ENCODE data around the gene SDR42E1. TPM values are rescaled to one million over a fixed set of nuclear protein-coding genes. Genes with fewer than 3 reads are reported as not detected.

Gene SDR42E1, protein sequence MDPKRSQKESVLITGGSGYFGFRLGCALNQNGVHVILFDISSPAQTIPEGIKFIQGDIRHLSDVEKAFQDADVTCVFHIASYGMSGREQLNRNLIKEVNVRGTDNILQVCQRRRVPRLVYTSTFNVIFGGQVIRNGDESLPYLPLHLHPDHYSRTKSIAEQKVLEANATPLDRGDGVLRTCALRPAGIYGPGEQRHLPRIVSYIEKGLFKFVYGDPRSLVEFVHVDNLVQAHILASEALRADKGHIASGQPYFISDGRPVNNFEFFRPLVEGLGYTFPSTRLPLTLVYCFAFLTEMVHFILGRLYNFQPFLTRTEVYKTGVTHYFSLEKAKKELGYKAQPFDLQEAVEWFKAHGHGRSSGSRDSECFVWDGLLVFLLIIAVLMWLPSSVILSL
- total RNA-seq, result 0.29 and 1.4 TPM in 2 replicates

DNA sequence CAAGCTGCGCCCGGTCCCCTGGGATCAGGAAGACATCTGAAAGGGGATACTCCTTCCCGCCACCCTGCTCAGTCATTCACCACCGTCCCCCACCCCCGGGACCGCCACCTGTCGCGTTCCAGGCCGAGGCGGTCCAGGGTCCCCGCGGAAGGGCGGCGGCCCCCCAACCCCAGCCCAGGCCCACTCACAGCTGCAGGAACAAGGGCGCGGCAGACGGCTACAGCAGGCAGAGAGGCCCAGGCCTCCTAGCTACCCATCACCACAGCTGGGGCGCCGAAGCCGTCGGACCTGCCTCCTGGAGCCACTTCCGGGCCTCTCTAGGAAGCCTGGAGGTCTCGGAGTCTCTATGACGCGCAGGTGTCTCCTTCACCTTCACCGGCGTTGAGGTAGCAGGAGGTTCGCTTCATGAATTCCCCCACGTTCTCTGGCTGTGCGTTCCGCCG lies at the start of gene SDR42E1:
Gene SDR42E1 (minus strand): TSS at position 272 of the 443 bp plus-strand sequence. CDS start 10,612 bp downstream, outside the sequence.
- Histone ChIP-seq H2AFZ (ENCODE audit: low read length) (peak within 1 kb of the TSS; percentile 91), H4K20me1 (ENCODE audit: insufficient read depth, low read length) (no peaks in the 10 kb centered on the region), H3K36me3 (ENCODE audit: insufficient read depth, low read length) (no peaks in the 10 kb centered on the region), H3K9me3 (ENCODE audit: low read depth, low read length) (no peaks in the 10 kb centered on the region), H3K27ac (ENCODE audit: low read depth, low read length) (no peak within 1 kb of the TSS), H3K4me2 (ENCODE audit: insufficient read depth, low read length) (peak within 1 kb of the TSS; percentile 68), H3K27me3 (ENCODE audit: insufficient read depth, low read length) (peaks cover 8% of the 10 kb centered on the region), H3K79me2 (ENCODE audit: insufficient read depth, low read length) (no peaks in the 10 kb centered on the region), H3K4me1 (ENCODE audit: insufficient read depth, low read length) (no peaks in the 10 kb centered on the region), H3K4me3 (ENCODE audit: insufficient read depth, low read length) (peak within 1 kb of the TSS; percentile 66)
- no peak for TF ChIP-seq CTCF (IDR thresholded peaks at IDR 0.05; ENCODE audit: extremely low read depth, low read depth, low read length)
- peak; percentile 62 for DNase-seq (ENCODE audit: insufficient read length, low spot score, missing footprints)

DNA sequence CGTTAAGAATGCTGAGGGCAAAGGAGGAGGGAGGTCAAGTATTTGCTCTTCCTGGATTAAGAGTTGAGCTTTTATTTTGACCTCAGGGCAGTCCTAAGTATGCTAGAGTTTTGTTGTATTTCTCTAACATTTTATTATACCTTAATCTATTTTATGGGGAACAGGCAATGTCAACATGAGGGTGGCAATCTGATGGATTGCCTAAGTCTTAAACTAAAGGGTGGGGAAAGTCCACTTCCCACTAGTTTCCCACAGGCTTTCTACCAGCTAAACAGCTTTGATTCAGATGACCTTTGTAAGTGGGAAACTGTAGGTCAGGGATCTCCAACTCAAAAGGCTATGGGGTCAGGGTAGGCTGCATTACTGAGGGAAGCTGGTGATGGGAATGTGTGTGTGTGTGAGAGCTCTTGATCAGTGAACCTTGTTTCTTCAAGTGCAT lies 48.7 kb upstream of the SDR42E1 start:
- Histone ChIP-seq H2AFZ (ENCODE audit: low read length) (no peak overlapping the region), H3K4me3 (ENCODE audit: insufficient read depth, low read length) (no peak overlapping the region), H3K79me2 (ENCODE audit: insufficient read depth, low read length) (no peaks in the 10 kb centered on the region), H3K4me1 (ENCODE audit: insufficient read depth, low read length) (peaks cover 5% of the 10 kb centered on the region), H3K36me3 (ENCODE audit: insufficient read depth, low read length) (no peaks in the 10 kb centered on the region), H4K20me1 (ENCODE audit: insufficient read depth, low read length) (no peaks in the 10 kb centered on the region), H3K4me2 (ENCODE audit: insufficient read depth, low read length) (no peak overlapping the region), H3K9me3 (ENCODE audit: low read depth, low read length) (no peaks in the 10 kb centered on the region), H3K27ac (ENCODE audit: low read depth, low read length) (no peak overlapping the region), H3K27me3 (ENCODE audit: insufficient read depth, low read length) (peaks cover 7% of the 10 kb centered on the region)
- no peak for DNase-seq (ENCODE audit: insufficient read length, low spot score, missing footprints)
- TF ChIP-seq CTCF (IDR thresholded peaks at IDR 0.05; ENCODE audit: extremely low read depth, low read depth, low read length), result no peak

GRCh38 chr16:82059161-82059982 lies 48.1 kb upstream of the SDR42E1 start:
- Histone ChIP-seq H3K36me3 (ENCODE audit: insufficient read depth, low read length) (no peaks in the 10 kb centered on the region), H3K4me3 (ENCODE audit: insufficient read depth, low read length) (no peak overlapping the region), H3K27me3 (ENCODE audit: insufficient read depth, low read length) (peaks cover 7% of the 10 kb centered on the region), H3K9me3 (ENCODE audit: low read depth, low read length) (no peaks in the 10 kb centered on the region), H2AFZ (ENCODE audit: low read length) (no peak overlapping the region), H3K79me2 (ENCODE audit: insufficient read depth, low read length) (no peaks in the 10 kb centered on the region), H3K27ac (ENCODE audit: low read depth, low read length) (no peak overlapping the region), H3K4me1 (ENCODE audit: insufficient read depth, low read length) (peaks cover 5% of the 10 kb centered on the region), H3K4me2 (ENCODE audit: insufficient read depth, low read length) (no peak overlapping the region), H4K20me1 (ENCODE audit: insufficient read depth, low read length) (no peaks in the 10 kb centered on the region)
- no peak for DNase-seq (ENCODE audit: insufficient read length, low spot score, missing footprints)
- TF ChIP-seq CTCF (IDR thresholded peaks at IDR 0.05; ENCODE audit: extremely low read depth, low read depth, low read length), result no peak

- Histone ChIP-seq H3K27ac (ENCODE audit: low read depth, low read length) (no peak overlapping the region), H3K27me3 (ENCODE audit: insufficient read depth, low read length) (peaks cover 10% of the 10 kb centered on the region), H3K4me2 (ENCODE audit: insufficient read depth, low read length) (no peak overlapping the region), H2AFZ (ENCODE audit: low read length) (no peak overlapping the region), H3K9me3 (ENCODE audit: low read depth, low read length) (no peaks in the 10 kb centered on the region), H3K4me1 (ENCODE audit: insufficient read depth, low read length) (no peaks in the 10 kb centered on the region), H3K4me3 (ENCODE audit: insufficient read depth, low read length) (no peak overlapping the region), H3K36me3 (ENCODE audit: insufficient read depth, low read length) (no peaks in the 10 kb centered on the region), H3K79me2 (ENCODE audit: insufficient read depth, low read length) (no peaks in the 10 kb centered on the region), H4K20me1 (ENCODE audit: insufficient read depth, low read length) (no peaks in the 10 kb centered on the region)
- TF ChIP-seq CTCF (IDR thresholded peaks at IDR 0.05; ENCODE audit: extremely low read depth, low read depth, low read length), result no peak
- DNase-seq (ENCODE audit: insufficient read length, low spot score, missing footprints), result no peak
Measured at GRCh38 chr16:82056550-82056896, 45.3 kb upstream of the SDR42E1 start.
